ENCODE measurements around the gene FTCDNL1.

The FTCDNL1 gene

GRCh38 chr2:199850718-199851500 lies at the start of gene FTCDNL1:
FTCDNL1 (minus strand) TSS chr2:199851192; CDS start chr2:199848962, 2,230 bp downstream.
- peak; percentile 71 for DNase-seq (ENCODE audit: low spot score)

DNA sequence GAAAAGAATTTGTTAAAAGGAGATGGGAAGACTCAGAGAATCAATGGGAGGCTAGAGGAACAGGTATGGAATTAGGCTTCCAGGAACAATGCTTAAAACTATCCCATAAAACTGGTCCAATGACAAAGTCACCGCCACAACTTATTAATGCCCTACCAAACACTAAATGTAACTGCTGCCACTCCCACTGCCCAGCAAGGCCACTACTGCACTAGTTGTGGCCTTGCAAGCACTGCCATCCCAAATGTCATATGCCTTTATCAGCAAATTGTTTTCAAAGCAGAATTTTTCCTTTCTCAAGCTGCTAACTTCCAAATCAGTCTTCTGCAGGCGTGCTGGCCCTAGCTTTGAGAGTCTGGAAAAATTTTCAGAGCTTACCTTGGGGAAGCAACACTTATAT lies 45.6 kb upstream of the FTCDNL1 start:
- DNase-seq (ENCODE audit: low spot score): no peak

DNA sequence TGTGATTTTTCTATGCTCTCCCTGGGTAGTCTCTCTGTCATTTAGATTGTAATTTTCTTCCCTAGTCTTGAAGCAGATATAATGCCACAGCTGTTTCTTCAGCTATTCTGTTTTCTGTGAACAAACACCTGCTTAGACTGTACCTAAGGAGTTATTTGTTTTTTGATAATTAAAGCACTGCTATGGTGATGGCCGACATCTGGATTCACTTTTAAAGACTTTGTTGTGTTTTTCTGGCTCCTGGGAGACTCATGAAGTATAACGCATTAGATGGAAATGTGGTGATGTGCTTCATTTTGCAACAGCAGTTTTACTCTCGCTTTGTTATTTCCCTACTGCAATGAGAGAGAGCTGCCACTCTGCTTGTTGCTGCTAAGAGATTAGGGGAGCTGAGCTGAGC lies 44.4 kb upstream of the FTCDNL1 start:
- no peak for DNase-seq (ENCODE audit: low spot score)

DNA sequence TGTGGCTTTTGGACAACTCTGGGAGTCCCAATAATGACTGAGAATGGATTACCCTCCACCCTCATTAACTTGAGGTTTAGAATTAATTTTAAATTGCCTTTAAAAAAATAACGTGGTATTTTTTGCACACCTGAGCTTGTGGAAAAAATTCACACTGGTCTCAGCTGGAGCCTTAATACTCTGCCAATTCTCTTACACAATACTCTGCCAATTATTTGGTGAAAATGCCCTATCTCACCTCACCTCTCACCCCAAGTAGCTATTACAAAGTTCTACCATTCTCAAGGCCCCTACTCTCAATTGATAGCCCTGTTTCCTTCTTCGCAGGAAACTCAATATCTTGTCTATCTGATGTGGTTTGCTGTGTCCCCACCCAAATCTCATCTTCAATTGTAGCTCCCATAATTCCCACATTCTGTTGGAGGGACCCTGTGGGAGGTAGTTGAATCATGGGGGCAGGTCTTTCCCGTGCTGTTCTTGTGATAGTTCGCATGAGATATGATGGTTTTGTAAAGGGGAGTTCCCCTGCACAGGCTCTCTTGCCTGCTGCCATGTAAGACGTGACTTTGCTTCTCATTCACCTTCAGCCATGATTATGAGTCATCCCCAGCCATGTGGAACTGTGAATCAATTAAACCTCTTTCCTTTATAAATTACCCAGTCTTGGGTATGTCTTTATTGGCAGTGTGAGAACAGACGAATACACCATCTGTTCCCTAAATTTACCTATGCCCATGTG lies 32.7 kb upstream of the FTCDNL1 start:
- no peak for DNase-seq (ENCODE audit: low spot score)

- no peak for DNase-seq (ENCODE audit: low spot score)
Observed at GRCh38 chr2:199882667-199883066, 31.7 kb upstream of the FTCDNL1 start.

DNA sequence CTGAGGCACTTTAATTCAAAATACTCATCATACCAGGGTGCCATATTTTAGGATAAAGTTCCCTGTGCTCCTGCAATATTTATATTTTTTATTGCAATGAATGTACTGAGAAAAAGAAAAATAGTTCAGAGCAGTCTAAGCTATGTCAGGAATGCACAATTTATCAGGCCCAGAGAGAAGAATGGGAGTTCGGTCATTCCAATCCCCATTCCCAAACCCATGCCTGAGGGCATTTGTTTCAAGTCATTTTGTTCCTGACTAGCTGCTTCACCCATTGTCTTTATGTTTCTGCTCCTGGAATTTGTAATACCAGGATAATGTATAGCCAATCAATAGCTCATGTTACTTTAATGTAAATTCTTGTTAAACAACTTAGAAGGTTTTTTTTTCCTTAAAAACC lies 24.4 kb upstream of the FTCDNL1 start:
- no peak for DNase-seq (ENCODE audit: low spot score)

DNA sequence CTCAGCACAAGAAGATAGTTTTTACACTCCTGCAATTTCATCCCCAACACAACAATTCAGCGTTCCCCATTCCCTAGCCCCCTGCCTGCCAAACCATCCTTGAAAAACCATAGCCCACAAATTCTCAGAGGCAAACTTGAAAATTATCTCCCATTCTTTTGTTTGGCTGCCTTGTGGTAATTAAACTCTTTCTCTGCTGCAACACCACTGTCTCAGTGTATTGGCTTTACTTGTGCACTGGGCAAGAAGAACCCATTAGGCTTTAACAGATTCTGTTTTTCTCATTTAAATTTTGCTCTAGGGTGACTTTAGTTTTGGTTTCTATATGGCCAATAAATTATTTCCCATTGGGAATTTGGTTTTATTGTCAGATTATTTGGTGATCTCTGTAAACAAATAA lies 23.2 kb upstream of the FTCDNL1 start:
- DNase-seq (ENCODE audit: low spot score): no peak

GRCh38 chr2:199870581-199870980 lies 19.6 kb upstream of the FTCDNL1 start:
- DNase-seq (ENCODE audit: low spot score): no peak

DNA sequence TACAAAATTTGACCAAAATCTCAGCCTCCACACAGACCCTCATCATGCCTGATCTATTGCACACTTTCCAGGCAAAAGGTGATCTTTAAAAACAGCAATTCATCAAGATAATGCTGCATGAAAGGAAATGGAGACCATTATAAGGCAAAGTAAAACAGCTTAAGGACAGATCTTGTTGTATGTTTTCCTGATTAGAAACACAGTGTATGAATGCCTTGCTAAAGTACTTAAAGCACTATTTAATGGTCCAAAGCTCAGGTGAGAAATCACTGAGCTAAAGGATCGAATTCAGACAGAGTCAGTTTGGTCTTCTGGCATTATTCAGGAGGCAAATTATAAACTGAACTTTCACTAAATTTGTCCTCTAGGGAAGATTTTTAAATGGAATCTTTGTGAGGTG lies 18.7 kb upstream of the FTCDNL1 start:
- DNase-seq (ENCODE audit: low spot score): no peak

GRCh38 chr2:199869227-199869541 lies 18.2 kb upstream of the FTCDNL1 start:
- no peak for DNase-seq (ENCODE audit: low spot score)

- no peak for DNase-seq (ENCODE audit: low spot score)
Observed at GRCh38 chr2:199868431-199869226, 17.6 kb upstream of the FTCDNL1 start.

GRCh38 chr2:199865905-199866304 lies 14.9 kb upstream of the FTCDNL1 start:
- no peak for DNase-seq (ENCODE audit: low spot score)

DNA sequence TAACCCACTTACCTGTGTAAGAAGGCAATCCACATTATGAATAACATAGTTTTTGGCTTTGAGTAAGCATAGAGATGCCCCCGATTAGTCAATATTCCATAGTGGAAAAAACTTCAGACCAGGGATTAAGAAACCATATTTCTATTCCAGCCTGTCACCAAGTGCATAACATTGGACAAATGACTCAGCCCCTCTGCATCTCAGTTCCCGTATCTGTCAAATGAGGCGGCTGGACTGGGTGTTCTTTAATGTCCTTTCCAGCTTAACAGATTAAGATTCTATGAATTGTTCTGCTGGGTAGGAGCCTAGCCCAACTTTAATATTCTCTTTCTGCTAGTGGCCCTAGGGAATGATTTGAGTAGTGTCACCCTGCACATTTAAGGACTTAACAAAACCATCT lies 11.8 kb upstream of the FTCDNL1 start:
- no peak for DNase-seq (ENCODE audit: low spot score)

DNA sequence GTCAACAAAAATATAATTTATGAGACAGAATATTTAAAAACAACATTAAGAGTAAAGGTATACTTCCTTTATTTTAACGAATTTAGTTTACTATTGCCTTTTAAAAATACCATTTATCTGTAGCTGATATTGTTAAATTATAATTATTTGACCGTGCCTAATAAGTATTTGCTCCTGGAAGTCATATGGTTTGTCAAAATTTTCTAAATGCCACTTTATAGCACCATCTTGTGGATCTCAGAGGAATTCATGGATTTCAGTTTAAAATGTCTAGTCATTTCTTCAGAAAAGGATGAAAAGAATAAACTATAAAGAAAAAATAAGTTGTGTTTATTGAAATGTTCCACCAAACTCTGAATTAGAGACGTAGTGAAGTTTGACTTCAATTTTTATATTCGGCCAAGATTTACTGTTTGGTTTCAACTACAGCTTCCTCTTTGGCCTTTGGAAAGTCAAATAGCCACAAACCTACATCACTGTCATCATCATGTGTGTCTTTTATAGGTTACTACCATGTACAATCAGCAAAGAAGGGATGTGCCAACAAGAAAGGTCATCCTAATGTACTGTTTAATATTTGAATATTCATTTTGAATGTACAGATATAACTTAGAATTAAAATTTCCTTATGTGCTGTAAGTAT lies 10.3 kb upstream of the FTCDNL1 start:
- DNase-seq (ENCODE audit: low spot score): no peak

- DNase-seq (ENCODE audit: low spot score): no peak
Observed at GRCh38 chr2:199855812-199856211, 4.8 kb upstream of the FTCDNL1 start.

DNA sequence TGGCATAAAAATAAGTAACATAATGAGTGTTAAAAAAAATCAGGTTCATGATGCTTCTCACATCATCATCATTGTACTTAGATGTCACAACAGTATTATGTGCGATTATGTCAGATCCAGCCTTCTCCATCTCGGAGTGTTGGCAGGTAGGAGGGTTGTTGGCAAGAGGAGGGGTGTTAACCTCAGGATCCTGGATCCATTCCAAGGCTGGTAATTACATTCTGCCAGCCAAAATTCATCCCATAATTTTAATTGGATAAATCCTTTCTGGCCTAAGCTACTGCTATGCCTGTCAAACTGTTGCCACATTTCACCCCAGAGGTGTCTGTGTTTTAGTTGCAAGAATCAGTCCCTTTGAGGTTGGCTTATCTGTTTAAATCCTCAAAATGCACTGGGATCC lies 891 bp upstream of the FTCDNL1 start:
- DNase-seq (ENCODE audit: low spot score): no peak

DNA sequence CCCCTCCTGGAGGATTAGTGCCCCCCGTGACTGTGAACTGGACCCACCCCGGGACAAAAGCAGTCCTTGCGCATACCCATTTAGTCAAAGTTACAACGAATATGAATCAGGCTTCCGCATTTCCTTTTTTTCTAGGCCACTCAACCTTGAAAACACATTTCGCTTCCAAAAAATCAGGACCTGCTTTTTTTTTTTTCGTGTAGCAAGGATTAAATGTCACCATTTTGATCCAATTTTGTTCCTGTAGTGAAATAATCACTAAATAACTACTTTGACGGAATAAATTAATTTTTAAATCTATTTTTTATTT lies 464 bp upstream of the FTCDNL1 start:
- no peak for DNase-seq (ENCODE audit: low spot score)

- DNase-seq (ENCODE audit: low spot score): no peak
Observed at GRCh38 chr2:199850218-199850717, 724 bp downstream of the FTCDNL1 start.

DNA sequence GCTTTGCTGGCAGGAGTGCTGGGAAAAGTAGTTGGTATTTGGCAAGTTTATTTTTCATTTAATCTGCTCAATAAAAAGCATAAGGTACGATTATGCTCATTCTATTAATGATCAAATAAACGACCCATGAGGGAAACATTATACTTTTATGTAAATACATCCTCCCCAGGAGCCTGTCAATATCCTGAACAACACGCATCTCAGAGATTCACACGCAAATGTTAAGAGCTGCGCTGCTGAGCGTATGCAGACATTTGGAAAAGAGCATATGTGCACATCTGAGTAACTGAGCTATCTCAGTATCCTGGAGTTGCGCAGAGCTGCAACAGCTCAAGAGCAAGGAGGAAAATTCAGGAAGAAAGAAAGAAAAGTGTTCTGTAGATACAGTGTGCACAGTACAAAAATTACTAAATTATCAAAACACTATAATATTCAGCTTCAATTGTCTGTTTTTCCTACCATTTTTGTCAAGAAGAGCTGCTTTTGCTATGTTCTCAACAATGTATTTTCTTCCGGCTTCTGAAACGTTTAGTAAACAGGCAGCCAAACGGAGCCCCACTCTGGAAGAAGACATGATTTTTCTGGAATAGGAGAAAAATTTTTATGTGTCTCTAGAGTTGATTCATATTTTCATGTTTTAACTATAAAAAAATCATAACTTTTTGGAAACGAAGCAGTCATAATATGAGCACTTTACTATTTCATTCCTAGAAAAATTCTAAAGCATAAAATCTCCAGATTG lies 2.4 kb downstream of the FTCDNL1 start:
- DNase-seq (ENCODE audit: low spot score): no peak

DNA sequence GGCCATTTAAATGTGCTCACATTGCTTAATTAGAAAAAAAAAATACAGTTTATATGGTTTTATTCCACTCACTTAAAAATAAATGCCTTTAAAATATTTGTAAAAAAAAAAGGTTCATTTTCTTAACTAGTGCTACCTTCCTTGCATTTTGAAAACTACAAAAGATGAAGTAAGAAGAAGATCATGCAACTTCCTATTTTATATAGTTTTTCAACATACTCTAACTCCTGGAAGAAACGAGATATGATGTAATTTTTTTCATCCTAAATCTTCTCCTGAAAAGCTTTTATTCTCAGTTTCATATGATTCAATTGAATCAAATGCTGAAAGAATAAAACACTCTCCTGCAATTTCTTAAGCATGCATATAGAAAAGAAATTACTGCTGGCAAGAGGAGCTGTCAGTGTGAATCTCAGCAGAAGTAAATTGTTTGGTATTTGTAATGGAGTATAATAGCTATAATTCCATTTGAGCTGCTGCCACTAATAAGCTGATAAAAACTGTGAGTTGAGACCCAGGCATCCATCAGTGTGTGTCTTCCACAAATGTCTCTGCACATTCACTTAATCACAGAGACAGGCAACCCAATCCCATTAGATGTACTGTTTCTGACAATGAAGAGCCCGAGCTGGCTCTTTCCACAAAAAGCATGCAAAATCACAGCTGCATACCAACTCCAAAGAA lies 3.7 kb downstream of the FTCDNL1 start:
- no peak for DNase-seq (ENCODE audit: low spot score)

Measured in activated CD4-positive, alpha-beta T cell treated with anti-CD3 and anti-CD28 coated beads, Interleukin-2, Interleukin-4, amounts not matched to agents 100 ng/mL and 50 ng/mL, durations not matched to agents 16 hours and 8 hours (primary cell).